Keratinocyte (primary cell): ENCODE measurements around the gene RSRC2. TPM values are rescaled to one million over a fixed set of nuclear protein-coding genes. Genes with fewer than 3 reads are reported as not detected.
"Not testable (repeated sequence)": the region's sequence is repeated elsewhere in the genome, so short reads cannot be mapped to it uniquely, and the experiment has no call there.

ENCODE experiments used
- DNase-seq: peaks from one replicate; pipeline ENCODE4 v3.0.0-alpha.2; 2011; ENCODE audit warnings: low read depth, missing footprints, low spot score
- FAIRE-seq: peaks from 2 replicates; lab custom pipeline; 2011; peaks lifted over from hg19 to GRCh38; lab: Jason Lieb, UNC
- H2AFZ ChIP-seq: 2 replicates; pipeline ENCODE4 v1.6.0; 2012; ENCODE audit warnings: low read length, control low read depth, inconsistent platforms; ENCODE audit not compliant: control insufficient read depth
- H3K27ac ChIP-seq: 2 replicates; pipeline ENCODE4 v1.5.1; 2011; ENCODE audit warnings: low read length; ENCODE audit not compliant: control insufficient read depth, insufficient read depth
- H3K27me3 ChIP-seq: 3 replicates; pipeline ENCODE4 v1.6.0; 2011; ENCODE audit warnings: low read length; ENCODE audit not compliant: control insufficient read depth, insufficient read depth; ENCODE audit errors: extremely low read depth
- H3K36me3 ChIP-seq, 2 experiments: 2 replicates in 1 of 2; 3 replicates in 1 of 2; pipeline ENCODE4 v1.5.1; 2011; ENCODE audit warnings: low read length in 2 of 2, mild to moderate bottlenecking in 1 of 2; ENCODE audit not compliant: control insufficient read depth in 2 of 2, insufficient read depth in 2 of 2; ENCODE audit errors: extremely low read depth in 1 of 2
- H3K4me1 ChIP-seq: 3 replicates; pipeline ENCODE4 v1.5.1; 2011; ENCODE audit warnings: low read length; ENCODE audit not compliant: control insufficient read depth, insufficient read depth; ENCODE audit errors: extremely low read depth
- H3K4me2 ChIP-seq: 3 replicates; pipeline ENCODE4 v1.6.0; 2011; ENCODE audit warnings: low read depth, low read length; ENCODE audit not compliant: control insufficient read depth, insufficient read depth; ENCODE audit errors: extremely low read depth
- H3K4me3 ChIP-seq, 3 experiments: fragments of 200-600 bp in 1 of 3; sonication (generic) in 1 of 3; 2 replicates in 2 of 3; 3 replicates in 1 of 3; pipeline ENCODE4 v1.5.1; 2011 to 2016; ENCODE audit warnings: low read length in 3 of 3, mild to moderate bottlenecking in 3 of 3, control low read depth in 2 of 3, inconsistent platforms in 1 of 3, low read depth in 1 of 3, mixed read lengths in 1 of 3, mixed run types in 1 of 3, moderate library complexity in 1 of 3; ENCODE audit not compliant: control insufficient read depth in 2 of 3, insufficient read depth in 2 of 3; ENCODE audit errors: extremely low read depth in 1 of 3
- H3K79me2 ChIP-seq: 2 replicates; pipeline ENCODE4 v1.6.0; 2012; ENCODE audit warnings: low read length; ENCODE audit not compliant: control insufficient read depth, insufficient read depth
- H3K9ac ChIP-seq: 3 replicates; pipeline ENCODE4 v1.6.0; 2011; ENCODE audit warnings: low read length; ENCODE audit not compliant: control insufficient read depth, insufficient read depth; ENCODE audit errors: extremely low read depth
- H3K9me1 ChIP-seq: 3 replicates; pipeline ENCODE4 v1.6.0; 2011; ENCODE audit warnings: low read length; ENCODE audit not compliant: control insufficient read depth, insufficient read depth; ENCODE audit errors: extremely low read depth
- H3K9me3 ChIP-seq: 2 replicates; pipeline ENCODE4 v1.5.1; 2012; ENCODE audit warnings: low read depth, low read length; ENCODE audit not compliant: control insufficient read depth
- H4K20me1 ChIP-seq: 3 replicates; pipeline ENCODE4 v1.6.0; 2011; ENCODE audit warnings: low read length; ENCODE audit not compliant: control insufficient read depth, insufficient read depth; ENCODE audit errors: extremely low read depth
- EZH2 ChIP-seq: IDR thresholded peaks from one replicate; pipeline ENCODE4 v1.6.1; 2012; ENCODE audit warnings: inconsistent platforms, mild to moderate bottlenecking, low read length, moderate library complexity
- dilution Hi-C: fragments of 300-500 bp; cut with MboI; formaldehyde crosslinking; loops from one replicate; pipeline ENCODE4 v1.7.0; 2020; ENCODE audit warnings: low sequenced_read_pairs; ENCODE audit not compliant: extremely low pct_ligation_motif_present
- polyA plus RNA-seq, 5 experiments: library from polyadenylated mRNA; depleted of rRNA in 3 of 5; stranded (reverse) in 3 of 5; stranded (forward) in 1 of 5; unstranded in 1 of 5; fragments of >200 nt; gene quantifications; 1 replicate in 1 of 5; 2 replicates in 3 of 5; 3 replicates in 1 of 5; pipeline versions ENCODE4 v1.2.1 to v1.2.3, GENCODE V29; 2011 to 2012; ENCODE audit warnings: missing spikeins in 2 of 5, low read depth in 1 of 5, low replicate concordance in 1 of 5
- TF ChIP-seq, protein P1 (sequence below), 3 experiments: IDR thresholded peaks in 1 of 3; conservative IDR thresholded peaks in 1 of 3; optimal IDR thresholded peaks in 1 of 3; 2 replicates in 2 of 3; 3 replicates in 1 of 3; pipeline versions ENCODE3 to v1.5.1; 2011; ENCODE audit warnings: low read length in 3 of 3, mild to moderate bottlenecking in 3 of 3, moderate library complexity in 2 of 3, control low read depth in 1 of 3, inconsistent platforms in 1 of 3; ENCODE audit not compliant: insufficient read depth in 2 of 3; ENCODE audit errors: extremely low read depth in 1 of 3

Gene RSRC2
- polyA plus RNA-seq, 1 donor (not counting 4 experiments of a cell fraction or from before 2014, with no cell fraction given): 45.6 TPM

- Histone ChIP-seq H3K9me3 (no peaks in the 10 kb centered on the region), H3K9ac (no peak overlapping the region), H3K36me3 (peaks cover 0 to 8% of the 10 kb centered on the region in 2 experiments), H3K4me2 (no peak overlapping the region), H4K20me1 (no peaks in the 10 kb centered on the region), H3K4me1 (no peaks in the 10 kb centered on the region), H3K4me3 (no peak overlapping the region), H2AFZ (no peak overlapping the region), H3K79me2 (no peaks in the 10 kb centered on the region), H3K27ac (no peak overlapping the region), H3K27me3 (no peaks in the 10 kb centered on the region), H3K9me1 (no peaks in the 10 kb centered on the region)
- no peak for TF ChIP-seq EZH2
- TF ChIP-seq, protein P1, sequence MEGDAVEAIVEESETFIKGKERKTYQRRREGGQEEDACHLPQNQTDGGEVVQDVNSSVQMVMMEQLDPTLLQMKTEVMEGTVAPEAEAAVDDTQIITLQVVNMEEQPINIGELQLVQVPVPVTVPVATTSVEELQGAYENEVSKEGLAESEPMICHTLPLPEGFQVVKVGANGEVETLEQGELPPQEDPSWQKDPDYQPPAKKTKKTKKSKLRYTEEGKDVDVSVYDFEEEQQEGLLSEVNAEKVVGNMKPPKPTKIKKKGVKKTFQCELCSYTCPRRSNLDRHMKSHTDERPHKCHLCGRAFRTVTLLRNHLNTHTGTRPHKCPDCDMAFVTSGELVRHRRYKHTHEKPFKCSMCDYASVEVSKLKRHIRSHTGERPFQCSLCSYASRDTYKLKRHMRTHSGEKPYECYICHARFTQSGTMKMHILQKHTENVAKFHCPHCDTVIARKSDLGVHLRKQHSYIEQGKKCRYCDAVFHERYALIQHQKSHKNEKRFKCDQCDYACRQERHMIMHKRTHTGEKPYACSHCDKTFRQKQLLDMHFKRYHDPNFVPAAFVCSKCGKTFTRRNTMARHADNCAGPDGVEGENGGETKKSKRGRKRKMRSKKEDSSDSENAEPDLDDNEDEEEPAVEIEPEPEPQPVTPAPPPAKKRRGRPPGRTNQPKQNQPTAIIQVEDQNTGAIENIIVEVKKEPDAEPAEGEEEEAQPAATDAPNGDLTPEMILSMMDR (optimal IDR thresholded peaks at IDR 0.05 in 1 of 3, IDR thresholded peaks at IDR 0.05 in 1 of 3, conservative IDR thresholded peaks at IDR 0.05 in 1 of 3; ENCODE audit: extremely low read depth in 1 of 3, insufficient read depth in 2 of 3, low read length in 3 of 3): no peak
- no peak for DNase-seq
- peak; percentile 5 for FAIRE-seq
- dilution Hi-C loops: no loop called here
Measured at GRCh38 chr12:122569288-122569687, 42.6 kb upstream of the RSRC2 start.

DNA sequence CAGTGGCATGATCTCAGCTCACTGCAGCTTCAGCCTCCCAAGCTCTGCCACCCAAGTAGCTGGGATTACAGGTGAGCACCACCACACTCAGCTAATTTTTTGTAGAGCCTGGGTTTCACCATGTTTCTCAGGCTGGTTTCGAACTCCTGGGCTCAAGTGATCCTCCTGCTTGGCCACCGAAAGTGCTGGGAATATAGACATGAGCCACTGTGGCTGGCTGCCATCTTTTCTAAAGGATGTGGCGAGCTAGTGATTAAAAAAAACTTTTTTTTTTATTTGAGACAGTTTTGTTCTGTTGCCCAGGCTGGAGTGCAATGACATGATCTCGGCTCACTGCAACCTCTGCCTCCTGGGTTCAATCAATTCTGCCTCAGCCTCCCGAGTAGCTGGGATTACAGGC lies 40.1 kb upstream of the RSRC2 start:
- H3K4me2 ChIP-seq, H3K36me3 ChIP-seq, dilution Hi-C loops, H3K9ac ChIP-seq, H3K4me3 ChIP-seq, H4K20me1 ChIP-seq, FAIRE-seq, H3K4me1 ChIP-seq, H2AFZ ChIP-seq, H3K27me3 ChIP-seq, H3K27ac ChIP-seq, H3K9me3 ChIP-seq, DNase-seq, H3K79me2 ChIP-seq, H3K9me1 ChIP-seq: not testable (repeated sequence)

GRCh38 chr12:122563361-122563760 lies 36.6 kb upstream of the RSRC2 start:
- Histone ChIP-seq H3K9me3 (no peaks in the 10 kb centered on the region), H3K4me2 (no peak overlapping the region), H3K27ac (no peak overlapping the region), H3K9me1 (no peaks in the 10 kb centered on the region), H3K27me3 (no peaks in the 10 kb centered on the region), H3K4me1 (no peaks in the 10 kb centered on the region), H2AFZ (no peak overlapping the region), H3K4me3 (no peak overlapping the region), H3K9ac (no peak overlapping the region), H3K79me2 (no peaks in the 10 kb centered on the region), H4K20me1 (no peaks in the 10 kb centered on the region), H3K36me3 (no peaks in the 10 kb centered on the region)
- DNase-seq (no peak), FAIRE-seq (no peak)
- TF ChIP-seq EZH2: no peak
- TF ChIP-seq, protein P1 (optimal IDR thresholded peaks at IDR 0.05 in 1 of 3, IDR thresholded peaks at IDR 0.05 in 1 of 3, conservative IDR thresholded peaks at IDR 0.05 in 1 of 3; ENCODE audit: extremely low read depth in 1 of 3, insufficient read depth in 2 of 3, low read length in 3 of 3): no peak
- dilution Hi-C loops: no loop called here
